GM21786 (cell line): ENCODE results near the gene WNT5B.
"Not testable (repeated sequence)": the region's sequence is repeated elsewhere in the genome, so short reads cannot be mapped to it uniquely, and the experiment has no call there.

Experiments
- ATAC-seq: cut with Tn5 transposase; IDR thresholded peaks from one replicate; pipeline ENCODE4 v1.9.1; 2021; ENCODE audit not compliant: unreplicated experiment

The WNT5B gene

GRCh38 chr12:1595690-1596347, 33.2 kb upstream of the WNT5B start:
- ATAC-seq: no peak

- ATAC-seq: no peak
Observed at GRCh38 chr12:1598757-1599156, 30.3 kb upstream of the WNT5B start.

GRCh38 chr12:1602706-1603105, 26.3 kb upstream of the WNT5B start:
- not testable (repeated sequence) for ATAC-seq

- ATAC-seq: no peak
Observed at GRCh38 chr12:1603269-1603993, 25.6 kb upstream of the WNT5B start.

GRCh38 chr12:1604464-1604863, 24.6 kb upstream of the WNT5B start:
- no peak for ATAC-seq

- ATAC-seq: peak; percentile 41
Observed at GRCh38 chr12:1605129-1606020, 23.7 kb upstream of the WNT5B start.

- ATAC-seq: peak; percentile 69
Observed at GRCh38 chr12:1606021-1606622, 22.9 kb upstream of the WNT5B start.

GRCh38 chr12:1607940-1608712, 20.9 kb upstream of the WNT5B start:
- no peak for ATAC-seq

- ATAC-seq: no peak
Observed at GRCh38 chr12:1608713-1609119, 20.3 kb upstream of the WNT5B start.

GRCh38 chr12:1610072-1610643, 18.9 kb upstream of the WNT5B start:
- no peak for ATAC-seq

GRCh38 chr12:1611803-1612572, 17.0 kb upstream of the WNT5B start:
- no peak for ATAC-seq

- no peak for ATAC-seq
Observed at GRCh38 chr12:1613860-1614259, 15.2 kb upstream of the WNT5B start.

GRCh38 chr12:1614360-1614759, 14.7 kb upstream of the WNT5B start:
- ATAC-seq: no peak

GRCh38 chr12:1616233-1617066, 12.6 kb upstream of the WNT5B start:
- ATAC-seq: no peak

- ATAC-seq: no peak
Observed at GRCh38 chr12:1618489-1618888, 10.5 kb upstream of the WNT5B start.

- ATAC-seq: no peak
Observed at GRCh38 chr12:1619159-1619558, 9.9 kb upstream of the WNT5B start.

- no peak for ATAC-seq
Observed at GRCh38 chr12:1619587-1619986, 9.4 kb upstream of the WNT5B start.

GRCh38 chr12:1620092-1620491, 8.9 kb upstream of the WNT5B start:
- no peak for ATAC-seq

GRCh38 chr12:1622406-1622805, 6.6 kb upstream of the WNT5B start:
- ATAC-seq: no peak
